T1000 (cell line): Measurements from ENCODE around the gene POLG2.
"Not testable (repeated sequence)": the region's sequence is repeated elsewhere in the genome, so short reads cannot be mapped to it uniquely, and the experiment has no call there.

Experiments used
- DNase-seq: peaks from one replicate; lab custom pipeline; 2025; ENCODE audit warnings: mixed read lengths; lab: John Stamatoyannopoulos, UW

POLG2 gene

GRCh38 chr17:64439956-64440355 is 56.9 kb downstream of the POLG2 start:
- no peak for DNase-seq

GRCh38 chr17:64439521-64439920 is 57.3 kb downstream of the POLG2 start:
- not testable (repeated sequence) for DNase-seq

GRCh38 chr17:64437944-64438525 is 58.8 kb downstream of the POLG2 start:
- no peak for DNase-seq

GRCh38 chr17:64431534-64431933 is 65.3 kb downstream of the POLG2 start:
- DNase-seq: no peak

GRCh38 chr17:64430036-64430435 is 66.8 kb downstream of the POLG2 start:
- not testable (repeated sequence) for DNase-seq

GRCh38 chr17:64428406-64428805 is 68.4 kb downstream of the POLG2 start:
- DNase-seq: no peak
